HG02970 (cell line): ENCODE results near the gene NDUFA8.

Source experiments
- ATAC-seq: cut with Tn5 transposase; IDR thresholded peaks from one replicate; pipeline ENCODE4 v1.9.1; 2021; ENCODE audit warnings: mild to moderate bottlenecking, moderate library complexity, moderate number of reproducible peaks; ENCODE audit not compliant: unreplicated experiment, low FRiP score

Gene NDUFA8

GRCh38 chr9:122159026-122159924, at the start of gene NDUFA8, which contains the start of gene MORN5:
Gene NDUFA8 (minus strand): TSS chr9:122159779. CDS start chr9:122159677, 102 bp downstream.
Gene MORN5 (plus strand): TSS chr9:122159908. CDS start chr9:122159973, 65 bp downstream.
- peak; percentile 92 for ATAC-seq

- no peak for ATAC-seq
Measured at GRCh38 chr9:122207096-122207495, 47.5 kb upstream of the NDUFA8 start.

GRCh38 chr9:122206118-122207046, 46.8 kb upstream of the NDUFA8 start:
- ATAC-seq = no peak

GRCh38 chr9:122205176-122205575, 45.6 kb upstream of the NDUFA8 start:
- ATAC-seq = no peak

- no peak for ATAC-seq
Measured at GRCh38 chr9:122204491-122204890, 44.9 kb upstream of the NDUFA8 start.

- ATAC-seq = no peak
Measured at GRCh38 chr9:122204055-122204454, 44.5 kb upstream of the NDUFA8 start.

GRCh38 chr9:122202111-122202510, 42.5 kb upstream of the NDUFA8 start:
- ATAC-seq = no peak

GRCh38 chr9:122201641-122202040, 42.1 kb upstream of the NDUFA8 start:
- ATAC-seq = no peak

- ATAC-seq = no peak
Measured at GRCh38 chr9:122200960-122201595, 41.5 kb upstream of the NDUFA8 start.

- ATAC-seq = no peak
Measured at GRCh38 chr9:122197882-122198281, 38.3 kb upstream of the NDUFA8 start.

GRCh38 chr9:122197426-122197825, 37.8 kb upstream of the NDUFA8 start:
- no peak for ATAC-seq

- ATAC-seq = no peak
Measured at GRCh38 chr9:122195875-122196274, 36.3 kb upstream of the NDUFA8 start.

GRCh38 chr9:122193651-122194050, 34.1 kb upstream of the NDUFA8 start:
- ATAC-seq = no peak

GRCh38 chr9:122192914-122193525, 33.4 kb upstream of the NDUFA8 start:
- ATAC-seq = no peak

GRCh38 chr9:122192261-122192875, 32.8 kb upstream of the NDUFA8 start:
- ATAC-seq = no peak

- ATAC-seq = no peak
Measured at GRCh38 chr9:122191584-122191983, 32.0 kb upstream of the NDUFA8 start.

GRCh38 chr9:122190597-122191381, 31.2 kb upstream of the NDUFA8 start:
- ATAC-seq = no peak

GRCh38 chr9:122188369-122188768, 28.8 kb upstream of the NDUFA8 start:
- no peak for ATAC-seq
